Type B pancreatic cell (in vitro differentiated cells): ENCODE measurements around the gene PPP2R5C. TPM values are rescaled to one million over a fixed set of nuclear protein-coding genes. Genes with fewer than 3 reads are reported as not detected.
A peak's percentile ranks its signal among the peaks of the same experiment; 100 is the strongest.

ENCODE experiments used
- DNase-seq: peaks from one replicate; pipeline ENCODE4 v3.0.0; 2021; ENCODE audit warnings: mixed read lengths; ENCODE audit not compliant: unreplicated experiment; ENCODE audit errors: extremely low spot score
- H3K27ac Mint-ChIP-seq: 2 replicates; pipeline ENCODE4 v1.8.0; 2021; ENCODE audit warnings: mild to moderate bottlenecking, mixed read lengths
- H3K27me3 Mint-ChIP-seq: 2 replicates; pipeline ENCODE4 v1.8.0; 2021; ENCODE audit warnings: mixed read lengths
- H3K36me3 Mint-ChIP-seq: 2 replicates; pipeline ENCODE4 v1.8.0; 2021; ENCODE audit warnings: mixed read lengths
- H3K4me1 Mint-ChIP-seq: one replicate; pipeline ENCODE4 v1.8.0; 2021; ENCODE audit warnings: mixed read lengths; ENCODE audit not compliant: unreplicated experiment
- H3K4me3 Mint-ChIP-seq: 2 replicates; pipeline ENCODE4 v1.8.0; 2021; ENCODE audit warnings: mild to moderate bottlenecking, mixed read lengths
- H3K9me3 Mint-ChIP-seq: 2 replicates; pipeline ENCODE4 v1.8.0; 2021; ENCODE audit warnings: mixed read lengths
- CTCF ChIP-seq: fragments of 200-600 bp; sonication (generic); conservative IDR thresholded peaks from 2 replicates; pipeline ENCODE4 v1.5.0; 2021; ENCODE audit warnings: antibody characterized with exemption, mild to moderate bottlenecking
- total RNA-seq: library from RNA; stranded (reverse); gene quantifications from 2 replicates; pipeline ENCODE4 v1.2.1, GENCODE V29; 2021; ENCODE audit warnings: low replicate concordance

The PPP2R5C gene
- total RNA-seq, 1 donor from 2014 or later, result 99.8 TPM

DNA sequence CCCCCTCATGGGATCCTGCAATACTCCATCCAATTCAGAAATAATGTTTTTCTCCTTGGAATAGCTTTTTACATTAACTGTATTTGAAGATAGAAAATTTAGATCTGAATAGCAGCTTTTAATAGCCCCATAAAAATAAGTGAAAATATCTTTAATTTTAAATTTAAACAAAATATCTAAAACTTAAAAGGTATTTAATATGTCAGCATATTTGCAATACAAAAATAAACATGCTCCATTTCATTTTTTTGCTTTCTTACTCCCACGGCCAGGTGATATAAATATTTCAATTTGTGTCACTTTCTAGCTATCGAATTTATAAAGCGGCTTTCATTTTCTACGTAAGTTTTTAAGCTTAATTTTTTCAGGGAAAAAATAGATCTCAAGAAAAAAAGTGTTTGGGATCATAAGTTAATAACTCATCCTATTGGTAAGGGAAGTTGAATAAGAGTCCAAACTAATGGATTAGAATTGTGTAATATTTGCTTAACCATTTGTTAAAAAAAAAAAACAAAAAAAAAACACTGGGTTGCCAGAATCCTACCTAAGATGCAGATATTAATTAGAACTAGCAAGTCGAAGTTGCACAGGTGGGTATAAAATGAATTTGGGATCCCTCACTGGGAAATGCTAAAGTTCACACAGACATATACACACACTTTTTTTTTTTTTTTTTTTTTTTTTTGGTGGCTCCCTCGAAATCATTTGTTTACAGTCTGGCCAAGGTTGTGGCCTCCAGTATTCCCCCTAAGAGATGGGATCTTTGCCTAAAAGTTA lies 47.6 kb downstream of the PPP2R5C start:
- H3K4me1 Mint-ChIP-seq, result peaks cover 33% of the 10 kb centered on the region
- H3K9me3 Mint-ChIP-seq, result no peaks in the 10 kb centered on the region
- no peaks in the 10 kb centered on the region for H3K27me3 Mint-ChIP-seq
- no peak for TF ChIP-seq CTCF
- H3K4me3 Mint-ChIP-seq, result peak overlapping the region; percentile 97
- no peak for DNase-seq
- peaks cover 4% of the 10 kb centered on the region for H3K36me3 Mint-ChIP-seq
- peak overlapping the region; percentile 100 for H3K27ac Mint-ChIP-seq

- Mint-ChIP-seq H3K36me3 (peaks cover 4% of the 10 kb centered on the region), H3K27me3 (no peaks in the 10 kb centered on the region), H3K4me1 (peaks cover 38% of the 10 kb centered on the region), H3K4me3 (peak overlapping the region; percentile 97), H3K27ac (peak overlapping the region; percentile 100), H3K9me3 (no peaks in the 10 kb centered on the region)
- no peak for TF ChIP-seq CTCF
- DNase-seq, result peak; percentile 78
Observed at GRCh38 chr14:101809671-101810514, 48.4 kb downstream of the PPP2R5C start.

DNA sequence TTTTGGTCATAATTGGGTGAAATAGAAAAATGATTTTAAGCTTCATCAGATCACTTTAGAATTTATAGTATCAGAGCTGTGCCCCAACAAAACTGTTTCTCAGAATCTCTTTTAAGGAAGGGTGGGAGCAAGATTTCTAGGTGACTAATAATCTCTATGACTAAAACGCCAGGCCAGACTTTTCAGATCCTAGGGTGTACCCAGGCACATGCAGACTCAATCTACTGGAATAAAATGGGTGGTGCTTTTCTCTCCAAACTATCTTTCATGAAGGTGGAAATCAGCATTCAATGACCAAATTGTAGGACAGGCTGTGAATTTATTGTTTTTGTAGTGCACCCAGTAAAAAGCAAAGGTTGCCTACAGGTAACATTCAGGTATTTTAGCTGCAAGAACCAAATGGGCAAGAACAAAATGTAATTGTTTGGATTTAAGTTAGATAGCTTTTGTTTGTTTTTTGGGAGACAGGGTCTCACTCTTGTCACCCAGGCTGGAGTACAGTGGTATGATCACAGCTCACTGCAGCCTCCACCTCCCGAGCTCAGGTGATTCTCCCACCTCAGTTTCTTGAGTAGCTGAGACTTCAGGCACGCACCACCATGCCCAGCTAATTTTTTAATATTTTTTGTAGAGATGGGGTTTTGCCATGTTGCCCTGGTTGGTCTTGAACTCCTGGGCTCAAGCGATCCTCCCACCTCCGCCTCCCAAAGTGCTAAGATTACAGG lies 49.5 kb downstream of the PPP2R5C start:
- Mint-ChIP-seq H3K4me3 (peak overlapping the region; percentile 97), H3K4me1 (peaks cover 38% of the 10 kb centered on the region)

GRCh38 chr14:101812071-101812470 lies 50.6 kb downstream of the PPP2R5C start:
- TF ChIP-seq CTCF, result no peak
- peak overlapping the region; percentile 75 for H3K4me3 Mint-ChIP-seq
- no peaks in the 10 kb centered on the region for H3K9me3 Mint-ChIP-seq
- H3K27me3 Mint-ChIP-seq, result no peaks in the 10 kb centered on the region
- peaks cover 4% of the 10 kb centered on the region for H3K36me3 Mint-ChIP-seq
- H3K4me1 Mint-ChIP-seq, result peaks cover 44% of the 10 kb centered on the region
- no peak for DNase-seq
- peak overlapping the region; percentile 83 for H3K27ac Mint-ChIP-seq

More for the DNA sequence above, 49.5 kb downstream of the PPP2R5C start:
- H3K27me3 Mint-ChIP-seq, result no peaks in the 10 kb centered on the region
- TF ChIP-seq CTCF, result no peak
- H3K36me3 Mint-ChIP-seq, result peaks cover 4% of the 10 kb centered on the region
- peak overlapping the region; percentile 100 for H3K27ac Mint-ChIP-seq
- DNase-seq, result no peak
- no peaks in the 10 kb centered on the region for H3K9me3 Mint-ChIP-seq

DNA sequence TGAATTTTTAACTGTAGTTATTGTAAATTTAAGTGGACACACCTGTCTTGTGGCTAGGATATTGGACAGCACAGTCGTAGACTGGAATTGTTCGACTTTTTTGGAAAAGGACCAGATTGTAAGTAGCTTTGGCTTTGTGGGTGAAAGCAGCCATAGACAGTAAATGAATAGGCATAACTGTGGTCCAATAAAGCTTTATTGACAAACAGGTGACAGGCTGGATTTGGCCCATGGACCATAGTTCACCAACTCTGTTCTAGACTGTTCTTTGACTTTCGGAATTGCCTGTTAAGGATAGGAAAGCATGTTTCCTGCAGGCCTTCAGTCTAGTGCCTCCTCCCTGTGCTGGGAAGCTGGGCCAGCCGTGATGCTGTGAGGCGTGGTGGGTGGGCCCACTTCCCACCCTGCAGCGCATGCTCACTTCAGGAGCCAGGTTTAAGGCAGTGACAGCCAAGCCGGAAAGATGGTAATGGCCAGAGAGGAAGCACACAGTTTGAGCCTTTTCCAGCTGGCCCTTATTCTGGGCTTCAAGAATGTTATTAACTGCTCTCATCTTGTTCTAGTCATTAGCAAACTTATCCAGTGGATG lies 51.8 kb downstream of the PPP2R5C start:
- Mint-ChIP-seq H3K36me3 (peaks cover 4% of the 10 kb centered on the region), H3K4me1 (peaks cover 40% of the 10 kb centered on the region), H3K27me3 (no peaks in the 10 kb centered on the region), H3K27ac (peak overlapping the region; percentile 54), H3K9me3 (no peaks in the 10 kb centered on the region), H3K4me3 (peak overlapping the region; percentile 27)
- no peak for DNase-seq
- no peak for TF ChIP-seq CTCF
